Glomerular visceral epithelial cell (primary cell): ENCODE measurements around the gene FITM1.

Experiments used
- DNase-seq: peaks from one replicate; pipeline ENCODE4 v3.0.0-alpha.2; 2016; ENCODE audit errors: extremely low spot score

FITM1 gene

DNA sequence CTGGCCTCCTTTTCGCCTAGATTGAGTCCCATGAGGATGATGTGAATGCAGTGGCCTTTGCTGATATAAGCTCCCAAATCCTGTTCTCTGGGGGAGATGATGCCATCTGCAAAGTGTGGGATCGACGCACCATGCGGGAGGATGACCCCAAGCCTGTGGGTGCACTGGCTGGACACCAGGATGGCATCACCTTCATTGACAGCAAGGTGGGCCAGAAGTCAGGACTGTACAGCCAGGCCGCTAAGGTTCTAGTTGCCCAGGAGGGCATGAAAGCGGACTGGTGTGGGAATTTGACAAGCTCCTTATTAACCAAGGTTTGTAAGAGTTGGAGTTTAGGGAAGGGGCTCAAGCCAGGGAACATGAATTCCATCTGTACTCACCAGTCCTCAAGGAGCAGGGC lies 10.8 kb upstream of the FITM1 start:
- DNase-seq: no peak

DNA sequence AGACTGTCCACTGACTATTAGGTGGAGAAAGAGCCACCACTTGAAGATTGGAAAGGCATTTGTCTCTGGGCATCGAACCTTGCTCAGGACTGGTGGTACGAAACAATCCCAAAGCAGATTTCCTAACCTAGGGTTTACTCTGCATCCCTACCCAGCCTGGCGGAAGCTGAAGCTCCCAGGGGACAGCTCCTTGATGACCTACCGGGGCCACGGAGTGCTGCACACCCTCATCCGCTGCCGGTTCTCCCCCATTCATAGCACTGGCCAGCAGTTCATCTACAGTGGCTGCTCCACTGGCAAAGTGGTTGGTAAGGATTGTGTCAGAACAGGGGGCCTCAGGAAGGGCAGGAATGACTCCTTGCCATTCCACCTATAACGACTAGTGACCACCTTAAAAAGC lies 9.2 kb upstream of the FITM1 start:
- no peak for DNase-seq

DNA sequence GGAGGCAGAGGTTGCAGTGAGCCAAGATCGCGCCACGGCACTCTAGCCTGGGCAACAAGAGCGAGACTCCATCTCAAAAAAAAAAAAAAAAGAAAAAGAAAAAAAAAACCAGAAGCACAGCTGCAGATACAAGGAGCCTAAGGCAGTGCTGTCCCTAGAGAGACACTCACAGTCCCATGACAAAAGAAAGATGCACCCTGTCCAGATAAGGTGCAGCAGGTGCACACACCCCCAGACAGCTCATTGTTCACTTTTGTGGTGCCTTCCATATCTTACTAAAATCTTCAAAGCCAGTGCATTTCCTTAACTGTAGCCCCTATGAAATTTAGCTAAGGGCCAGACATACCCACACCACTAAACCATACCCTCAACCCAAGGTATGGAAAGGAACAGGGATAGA lies 8.0 kb upstream of the FITM1 start:
- DNase-seq: no peak

DNA sequence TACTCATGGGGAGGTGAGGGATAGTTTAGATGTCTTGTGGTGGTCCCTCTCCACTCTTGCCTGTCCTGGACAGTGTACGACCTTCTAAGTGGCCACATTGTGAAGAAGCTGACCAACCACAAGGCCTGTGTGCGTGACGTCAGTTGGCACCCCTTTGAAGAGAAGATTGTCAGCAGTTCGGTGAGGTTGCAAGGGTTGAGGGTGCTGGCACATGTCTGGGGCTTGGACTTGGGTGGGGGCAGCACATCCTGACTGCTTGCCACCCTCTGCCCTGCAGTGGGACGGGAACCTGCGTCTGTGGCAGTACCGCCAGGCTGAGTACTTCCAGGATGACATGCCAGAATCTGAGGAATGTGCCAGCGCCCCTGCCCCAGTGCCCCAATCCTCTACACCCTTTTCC lies 7.6 kb upstream of the FITM1 start:
- DNase-seq: no peak

DNA sequence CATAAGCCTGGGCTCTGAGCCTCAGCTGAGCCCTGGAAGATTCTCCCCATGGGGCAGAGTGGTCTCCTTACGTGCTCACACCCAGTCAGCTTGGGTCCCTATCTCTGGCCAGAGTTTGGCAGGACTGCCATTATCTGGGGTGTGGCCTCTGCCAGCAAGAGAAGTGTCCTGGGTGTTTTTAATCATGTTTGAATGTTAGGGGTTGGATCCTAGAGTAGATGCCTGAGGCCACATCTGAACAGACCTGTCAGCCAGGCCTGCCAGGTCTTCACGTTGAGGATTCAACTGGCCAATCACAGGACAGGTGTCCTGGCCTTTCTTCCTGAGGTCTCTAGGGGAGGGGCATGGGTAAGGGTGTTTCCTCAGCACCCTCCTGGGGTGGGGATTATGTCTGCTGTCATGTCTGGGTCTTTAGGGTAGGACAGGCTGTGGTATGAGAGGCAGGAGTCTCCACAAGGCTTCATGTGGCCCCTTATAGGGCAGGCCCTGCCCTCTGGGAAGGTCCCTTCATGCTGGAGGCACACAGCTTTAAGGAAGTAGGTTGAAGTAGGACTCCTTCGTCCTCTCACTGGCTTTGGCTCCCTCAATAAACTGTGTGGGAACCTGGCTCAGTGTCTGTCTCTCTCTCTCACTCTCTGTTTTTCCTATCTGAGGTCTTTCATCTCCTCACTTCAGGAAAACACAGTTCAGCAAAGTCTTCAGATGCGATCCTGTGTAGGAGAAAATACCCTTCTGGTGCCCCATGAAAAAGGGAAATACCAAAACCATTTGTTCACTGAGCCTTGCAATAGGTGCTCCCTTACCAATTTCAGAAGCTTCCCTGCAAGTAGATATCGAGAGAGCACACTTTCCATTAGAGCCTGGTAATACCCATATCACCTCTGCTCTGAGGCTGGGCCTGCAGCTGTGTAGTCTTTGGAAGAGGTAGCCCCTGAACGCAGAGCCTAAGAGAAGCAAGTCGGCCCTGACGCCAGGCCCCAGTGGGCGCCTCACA lies 6.7 kb upstream of the FITM1 start:
- no peak for DNase-seq

DNA sequence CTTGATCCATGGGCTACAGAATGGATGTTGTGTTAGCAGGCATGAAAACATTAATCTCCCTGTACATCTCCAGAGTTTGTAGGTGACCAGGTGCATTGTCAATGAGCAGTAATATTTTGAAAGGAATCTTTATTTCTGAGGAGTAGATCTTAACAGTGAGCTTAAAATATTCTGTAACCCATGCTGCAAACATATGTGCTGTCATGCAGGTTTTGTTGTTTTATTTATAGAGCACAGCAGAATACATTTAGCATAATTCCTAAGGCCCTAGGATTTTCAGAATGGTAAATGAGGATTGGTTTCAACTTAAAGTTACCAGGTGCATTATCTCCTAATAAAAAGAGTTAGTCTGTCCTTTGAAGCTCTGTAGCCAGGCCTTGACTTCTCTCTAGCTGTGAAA lies 3.5 kb upstream of the FITM1 start:
- no peak for DNase-seq

DNA sequence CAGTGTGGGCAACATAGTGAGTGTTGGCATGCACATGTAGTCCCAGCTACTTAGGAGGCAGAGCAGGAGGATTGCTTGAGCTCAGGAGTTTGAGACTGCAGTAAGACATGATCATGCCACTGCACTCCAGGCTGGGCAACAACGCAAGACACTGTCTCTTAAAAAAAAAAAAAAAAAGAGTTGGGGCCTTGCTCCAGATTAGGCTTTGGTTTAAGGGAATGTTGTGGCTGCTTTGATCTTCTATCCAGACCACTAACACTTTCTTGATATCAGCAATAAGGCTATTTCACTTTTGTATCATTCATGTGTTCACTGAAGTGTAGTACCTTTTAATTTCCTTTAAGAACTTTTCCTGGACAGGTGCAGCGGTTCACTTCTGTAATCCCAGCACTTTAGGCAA lies 2.8 kb upstream of the FITM1 start:
- DNase-seq: no peak

DNA sequence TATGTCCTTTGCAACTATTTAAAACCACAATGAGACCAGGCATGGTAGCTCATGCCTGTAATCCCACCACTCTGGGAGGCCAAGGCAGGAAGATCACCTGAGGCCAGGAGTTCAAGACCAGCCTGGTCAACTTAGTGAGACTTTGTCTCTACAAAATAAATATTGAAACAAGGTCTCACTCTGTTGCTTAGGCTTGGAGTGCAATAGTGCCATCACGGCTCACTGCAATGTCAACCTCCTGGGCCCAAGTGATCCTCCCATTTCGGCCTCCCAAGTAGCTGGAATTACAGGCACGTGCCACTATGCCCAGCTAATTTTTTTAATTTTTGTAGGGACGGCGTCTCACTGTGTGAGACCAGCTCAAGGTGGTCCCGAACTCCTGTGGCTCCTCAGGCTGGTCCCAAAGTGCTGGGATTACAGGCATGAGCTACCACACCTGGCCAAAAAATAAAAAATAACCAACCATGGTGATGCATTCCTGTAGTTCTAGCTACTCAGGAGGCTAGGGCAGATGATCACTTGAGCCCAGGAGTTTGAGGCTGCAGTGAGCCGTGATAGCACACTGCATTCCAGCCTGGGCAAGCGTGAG lies 955 bp upstream of the FITM1 start:
- no peak for DNase-seq

DNA sequence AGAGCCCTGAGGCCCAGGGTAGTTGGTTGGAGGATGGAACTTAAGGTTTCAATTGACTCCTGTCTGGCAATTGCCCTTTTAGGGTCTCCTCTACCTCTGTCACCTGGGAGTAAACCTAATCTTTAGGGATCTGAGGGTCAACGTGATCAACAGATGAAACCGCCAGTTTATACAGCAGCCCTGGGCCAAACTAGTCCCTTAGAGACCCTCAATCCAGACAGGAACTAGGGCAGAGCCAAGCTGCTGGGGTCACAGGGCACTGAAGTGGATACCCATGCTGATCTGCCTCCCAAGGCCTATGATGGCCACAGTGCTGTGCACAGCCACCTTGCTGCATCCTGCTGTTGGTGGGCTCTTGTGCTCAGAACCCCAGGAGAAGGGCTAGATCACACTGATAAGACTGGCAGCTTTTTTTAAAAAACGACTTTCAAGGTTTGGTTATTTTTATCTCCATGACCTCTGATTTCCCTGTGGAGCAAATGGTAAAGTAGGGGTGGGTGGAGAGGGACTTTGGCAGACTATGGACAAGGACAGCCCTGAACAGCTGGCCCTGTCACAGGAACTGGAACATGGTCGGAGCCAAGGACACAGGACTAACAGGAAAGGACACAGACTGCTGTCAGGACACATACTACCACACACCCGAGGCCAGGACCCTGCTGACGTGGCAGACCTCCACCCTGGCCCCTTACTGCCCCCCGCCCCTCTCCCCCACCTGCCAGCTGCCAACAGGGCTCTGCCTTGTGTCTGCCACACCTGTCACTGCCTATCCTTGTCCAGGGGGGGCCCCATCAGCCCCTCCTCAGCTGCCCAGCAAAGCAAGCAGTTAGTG lies 474 bp downstream of the FITM1 start:
- no peak for DNase-seq

DNA sequence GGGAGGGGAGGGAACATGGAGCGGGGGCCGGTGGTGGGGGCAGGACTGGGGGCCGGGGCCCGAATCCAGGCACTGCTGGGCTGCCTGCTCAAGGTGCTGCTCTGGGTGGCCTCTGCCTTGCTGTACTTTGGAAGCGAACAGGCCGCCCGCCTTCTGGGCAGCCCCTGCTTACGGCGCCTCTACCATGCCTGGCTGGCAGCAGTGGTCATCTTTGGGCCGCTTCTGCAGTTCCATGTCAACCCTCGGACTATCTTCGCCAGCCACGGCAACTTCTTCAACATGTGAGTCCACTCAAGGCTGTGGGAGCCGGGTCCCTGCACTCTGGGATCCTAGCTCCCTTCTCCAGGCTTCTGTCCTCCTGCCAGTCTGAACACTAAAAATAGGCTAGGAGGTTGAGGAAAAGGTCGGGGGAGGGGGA lies 1.1 kb downstream of the FITM1 start:
- DNase-seq: no peak

DNA sequence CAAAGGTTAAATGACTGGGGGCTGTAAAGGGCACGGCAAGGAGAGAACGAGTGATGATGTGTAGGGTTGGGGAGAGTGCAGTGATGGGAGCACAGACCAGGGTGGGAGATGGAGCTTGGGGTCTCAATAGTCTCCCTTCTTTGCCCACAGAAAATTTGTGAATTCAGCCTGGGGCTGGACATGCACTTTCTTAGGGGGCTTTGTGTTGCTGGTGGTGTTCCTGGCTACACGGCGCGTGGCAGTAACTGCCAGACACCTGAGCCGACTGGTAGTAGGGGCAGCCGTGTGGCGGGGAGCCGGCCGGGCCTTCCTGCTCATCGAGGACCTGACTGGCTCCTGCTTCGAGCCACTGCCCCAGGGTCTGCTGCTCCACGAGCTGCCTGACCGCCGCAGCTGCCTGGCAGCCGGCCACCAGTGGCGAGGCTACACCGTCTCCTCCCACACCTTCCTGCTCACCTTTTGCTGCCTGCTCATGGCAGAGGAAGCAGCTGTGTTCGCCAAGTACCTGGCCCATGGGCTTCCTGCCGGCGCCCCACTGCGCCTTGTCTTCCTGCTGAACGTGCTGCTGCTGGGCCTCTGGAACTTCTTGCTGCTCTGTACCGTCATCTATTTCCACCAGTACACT lies 1.7 kb downstream of the FITM1 start:
- no peak for DNase-seq

DNA sequence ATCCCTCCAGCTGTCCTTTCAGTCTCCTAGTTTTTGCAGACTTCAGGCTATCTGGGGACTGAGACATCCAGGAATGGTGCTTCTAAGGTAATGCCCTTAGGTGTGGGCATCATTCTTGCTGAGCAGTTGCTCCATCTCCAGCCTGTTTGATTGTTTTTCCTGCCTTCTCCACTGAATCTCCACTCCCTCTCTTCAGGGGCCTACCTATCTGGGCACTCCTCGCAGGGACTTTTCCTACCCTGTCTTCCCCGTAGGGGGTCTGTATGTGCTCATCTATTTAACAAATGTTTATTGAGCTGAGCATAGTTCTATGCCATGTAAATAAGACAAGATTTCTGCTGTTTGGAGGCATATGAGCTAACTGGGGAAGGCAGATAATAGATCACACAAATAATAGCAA lies 2.5 kb downstream of the FITM1 start:
- DNase-seq: no peak

DNA sequence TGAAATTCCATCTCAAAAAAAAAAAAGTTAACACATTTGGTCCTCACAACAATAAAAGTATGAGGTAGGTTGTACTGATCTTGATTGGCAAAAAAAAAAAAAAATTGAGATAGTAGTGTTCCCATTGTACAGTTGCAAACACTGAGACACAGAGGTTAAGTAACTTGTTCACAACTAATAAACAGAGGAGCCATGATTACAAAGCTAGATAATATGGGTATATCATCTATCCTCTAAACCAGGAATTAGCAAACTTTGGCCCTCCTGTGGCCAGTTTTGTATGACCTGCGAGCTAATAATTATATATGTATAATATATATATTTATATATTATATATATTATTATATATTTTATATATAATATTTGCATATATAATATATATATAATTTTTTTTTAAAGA lies 3.3 kb downstream of the FITM1 start:
- DNase-seq: no peak

DNA sequence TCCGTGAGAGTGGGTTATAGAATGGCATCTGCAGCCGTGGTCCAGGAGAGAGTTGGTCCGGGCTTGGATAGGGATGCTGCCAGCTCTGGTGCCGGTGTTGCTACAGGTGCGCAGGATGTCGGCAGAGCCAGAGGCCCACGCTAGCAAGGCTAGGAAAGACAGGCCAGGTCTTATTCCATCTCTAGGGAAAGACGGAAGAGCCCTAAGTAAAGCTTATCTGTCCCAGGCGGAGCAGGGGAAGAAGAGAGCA lies 5.0 kb downstream of the FITM1 start:
- DNase-seq: no peak

DNA sequence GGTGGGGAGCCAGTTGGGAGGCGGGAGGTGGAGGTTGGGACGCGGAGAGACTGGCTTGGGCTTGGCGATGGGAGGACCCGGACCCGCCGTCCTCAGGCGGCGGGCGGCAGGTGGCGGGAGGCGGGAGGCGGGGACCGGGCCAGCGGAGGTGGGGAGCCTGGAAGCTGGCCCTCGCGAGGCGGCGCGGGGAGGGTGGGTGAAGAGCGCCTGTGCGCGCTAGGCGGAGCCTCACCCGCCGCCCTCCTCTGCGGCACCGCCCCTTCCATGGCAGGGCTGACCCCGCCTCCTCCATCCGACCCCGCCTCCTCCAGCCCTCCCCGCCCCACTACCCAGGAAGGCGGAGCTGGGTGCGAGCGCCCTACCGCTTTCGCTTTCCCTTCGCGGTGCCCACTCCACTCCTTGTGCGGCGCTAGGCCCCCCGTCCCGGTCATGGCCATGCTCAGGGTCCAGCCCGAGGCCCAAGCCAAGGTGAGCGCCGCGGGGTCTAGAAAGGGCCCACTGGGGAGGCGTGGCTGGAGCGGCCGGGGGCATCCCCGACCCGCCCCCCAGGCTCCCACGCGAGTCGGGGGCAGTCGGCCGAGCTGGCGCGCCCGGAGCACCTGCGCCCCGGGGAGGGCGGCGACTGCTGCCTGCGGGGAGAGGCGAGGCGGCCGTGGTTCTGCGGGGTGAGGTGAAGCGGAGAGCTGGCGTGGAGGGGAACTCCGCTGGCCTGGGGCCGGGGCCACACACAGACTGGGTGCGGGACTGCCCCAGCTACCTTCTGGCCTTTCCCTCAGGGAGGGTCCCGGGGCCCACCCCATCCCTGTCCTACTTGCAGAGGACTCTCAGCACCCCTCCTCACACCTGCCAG lies 5.6 kb downstream of the FITM1 start, which contains the start of gene PSME1:
TSS of gene PSME1 (plus strand) at position 361 of the 850 bp plus-strand sequence. CDS start at position 430, 69 bp downstream.
- peak; percentile 94 for DNase-seq

DNA sequence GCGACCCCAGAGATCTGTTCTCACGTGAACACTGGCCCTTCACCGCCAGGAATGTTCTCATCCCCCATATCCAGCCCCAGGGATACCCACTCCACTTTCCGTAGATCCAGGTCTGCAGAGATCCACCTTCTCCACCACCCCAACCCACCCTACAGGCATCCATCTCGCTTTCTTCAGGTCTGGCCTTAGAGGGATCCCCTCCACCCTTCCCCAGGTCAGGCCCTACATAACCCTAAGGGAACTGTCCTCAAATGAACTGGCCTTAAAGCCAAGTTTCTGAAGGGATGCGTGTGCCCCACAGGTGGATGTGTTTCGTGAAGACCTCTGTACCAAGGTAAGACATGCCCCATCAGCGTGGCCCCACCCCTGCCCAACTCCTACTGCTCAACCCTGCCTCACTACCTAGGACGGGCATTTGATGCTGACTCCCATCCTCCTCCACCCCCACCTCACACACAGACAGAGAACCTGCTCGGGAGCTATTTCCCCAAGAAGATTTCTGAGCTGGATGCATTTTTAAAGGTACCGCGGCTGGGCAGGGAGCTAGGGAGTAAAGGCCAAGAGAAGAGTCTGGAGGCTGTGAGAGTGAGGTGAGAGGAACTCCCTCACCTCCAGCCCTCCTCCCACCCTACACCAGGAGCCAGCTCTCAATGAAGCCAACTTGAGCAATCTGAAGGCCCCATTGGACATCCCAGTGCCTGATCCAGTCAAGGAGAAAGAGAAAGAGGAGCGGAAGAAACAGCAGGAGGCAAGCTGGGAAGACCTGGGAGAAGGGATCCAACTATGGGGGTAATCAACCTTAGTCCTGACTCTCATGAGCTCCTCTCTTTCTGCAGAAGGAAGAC lies 6.4 kb downstream of the FITM1 start:
- DNase-seq: peak; percentile 10

DNA sequence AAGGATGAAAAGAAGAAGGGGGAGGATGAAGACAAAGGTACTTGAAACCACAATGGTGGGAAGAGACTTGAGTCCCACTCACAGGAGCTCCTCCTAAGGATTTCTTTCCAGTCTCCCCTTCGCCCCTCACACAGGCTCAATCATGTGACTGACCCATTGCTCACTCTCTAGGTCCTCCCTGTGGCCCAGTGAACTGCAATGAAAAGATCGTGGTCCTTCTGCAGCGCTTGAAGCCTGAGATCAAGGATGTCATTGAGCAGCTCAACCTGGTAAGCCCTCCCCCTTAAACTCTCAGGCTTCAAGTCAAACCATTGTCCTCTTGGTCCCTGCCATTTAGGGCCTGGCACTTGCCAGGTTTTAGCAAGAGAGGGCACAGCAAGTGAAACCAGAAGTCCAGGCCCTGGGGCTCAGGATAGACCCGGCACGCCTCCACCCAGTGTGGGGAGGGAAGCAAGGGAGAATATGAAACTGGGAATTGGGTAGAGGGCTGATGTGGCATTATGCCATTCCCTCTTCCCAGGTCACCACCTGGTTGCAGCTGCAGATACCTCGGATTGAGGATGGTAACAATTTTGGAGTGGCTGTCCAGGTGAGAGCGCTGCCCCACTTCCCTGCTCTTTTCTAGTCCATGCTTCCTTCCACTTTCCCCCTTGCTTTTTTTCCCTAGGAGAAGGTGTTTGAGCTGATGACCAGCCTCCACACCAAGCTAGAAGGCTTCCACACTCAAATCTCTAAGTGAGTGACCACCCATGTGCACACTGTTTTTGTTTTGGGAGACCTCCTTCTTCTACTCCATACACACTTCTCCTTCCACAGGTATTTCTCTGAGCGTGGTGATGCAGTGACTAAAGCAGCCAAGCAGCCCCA lies 7.3 kb downstream of the FITM1 start:
- DNase-seq: no peak

DNA sequence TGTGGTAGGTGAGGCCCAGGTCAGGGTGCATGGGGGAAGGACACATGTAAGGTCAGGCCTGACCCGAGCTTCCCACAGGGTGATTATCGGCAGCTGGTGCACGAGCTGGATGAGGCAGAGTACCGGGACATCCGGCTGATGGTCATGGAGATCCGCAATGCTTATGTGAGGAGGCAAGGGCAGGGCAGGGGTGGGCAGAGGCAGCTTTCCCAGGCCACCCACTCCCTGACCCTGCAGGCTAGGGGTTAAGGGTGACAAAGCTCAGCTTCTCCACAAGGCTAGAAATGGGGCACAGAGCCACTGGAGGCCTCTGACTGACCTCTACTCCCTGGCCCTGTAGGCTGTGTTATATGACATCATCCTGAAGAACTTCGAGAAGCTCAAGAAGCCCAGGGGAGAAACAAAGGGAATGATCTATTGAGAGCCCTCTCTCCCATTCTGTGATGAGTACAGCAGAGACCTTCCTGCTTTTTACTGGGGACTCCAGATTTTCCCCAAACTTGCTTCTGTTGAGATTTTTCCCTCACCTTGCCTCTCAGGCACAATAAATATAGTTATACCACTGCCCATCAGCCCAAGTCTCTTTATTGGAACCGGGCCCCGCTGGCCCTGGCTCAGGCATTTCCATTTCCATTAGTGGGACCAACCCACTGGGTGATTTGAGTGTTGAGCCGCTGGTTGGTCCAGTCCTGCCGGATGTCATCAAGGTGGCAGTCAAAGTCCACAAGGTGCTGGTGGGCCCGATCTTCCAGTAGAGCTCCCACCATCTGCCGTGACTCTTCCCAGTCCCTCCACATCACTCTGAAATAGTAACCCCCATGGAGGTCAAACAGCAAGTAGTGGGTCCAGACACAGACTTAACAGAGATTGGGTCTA lies 8.2 kb downstream of the FITM1 start:
- no peak for DNase-seq
